DOHH2 (cell line): ENCODE results near the gene DBR1.

Source experiments
- H3F3A ChIP-seq: fragments of 200-600 bp; sonication (generic), shearing (Covaris generic); 2 replicates; pipeline ENCODE4 v1.6.0; 2016; ENCODE audit warnings: antibody characterized with exemption, mild to moderate bottlenecking; ENCODE audit not compliant: control insufficient read depth, insufficient read depth
- H3K27ac ChIP-seq: fragments of 200-600 bp; sonication (generic); 2 replicates; pipeline ENCODE4 v1.5.1; 2014; ENCODE audit warnings: low read depth, mild to moderate bottlenecking, low read length, moderate library complexity
- H3K27me3 ChIP-seq: fragments of 200-600 bp; sonication (generic); 2 replicates; pipeline ENCODE4 v1.6.1; 2014; ENCODE audit warnings: mild to moderate bottlenecking, low read length, mixed read lengths; ENCODE audit not compliant: control insufficient read depth
- H3K36me3 ChIP-seq: fragments of 200-600 bp; sonication (generic); 2 replicates; pipeline ENCODE4 v1.6.1; 2014; ENCODE audit warnings: mild to moderate bottlenecking, low read length, moderate library complexity, mixed read lengths; ENCODE audit not compliant: control insufficient read depth
- H3K4me1 ChIP-seq: fragments of 200-600 bp; sonication (generic); 2 replicates; pipeline ENCODE4 v1.6.1; 2014; ENCODE audit warnings: mild to moderate bottlenecking, low read length, mixed read lengths; ENCODE audit not compliant: control insufficient read depth
- H3K4me2 ChIP-seq: fragments of 200-600 bp; sonication (generic); 2 replicates; pipeline ENCODE4 v1.6.0; 2014; ENCODE audit warnings: mild to moderate bottlenecking, low read length, moderate library complexity
- H3K4me3 ChIP-seq: fragments of 200-600 bp; sonication (generic); 2 replicates; pipeline ENCODE4 v1.5.1; 2014; ENCODE audit warnings: mild to moderate bottlenecking, low read length, mixed read lengths
- H3K79me2 ChIP-seq: fragments of 200-600 bp; sonication (generic); 2 replicates; pipeline ENCODE4 v1.6.1; 2014; ENCODE audit warnings: mild to moderate bottlenecking, low read length, mixed read lengths; ENCODE audit not compliant: control insufficient read depth
- H3K9me2 ChIP-seq: fragments of 200-600 bp; sonication (generic); replicated peaks from 2 replicates; pipeline ENCODE4 v1.6.1; 2014; ENCODE audit warnings: mild to moderate bottlenecking, low read length, mixed read lengths; ENCODE audit not compliant: control insufficient read depth
- H3K9me3 ChIP-seq: fragments of 200-600 bp; sonication (generic); 2 replicates; pipeline ENCODE4 v1.6.1; 2014; ENCODE audit warnings: antibody characterized with exemption, low read length, mixed read lengths; ENCODE audit not compliant: control insufficient read depth, insufficient read depth
- H4K20me1 ChIP-seq: fragments of 200-600 bp; sonication (generic); 2 replicates; pipeline ENCODE4 v1.6.0; 2014; ENCODE audit warnings: low read depth, mild to moderate bottlenecking, antibody characterized with exemption, low read length, moderate library complexity; ENCODE audit not compliant: control insufficient read depth, insufficient read depth
- EZH2phosphoT487 ChIP-seq: fragments of 200-600 bp; sonication (generic); IDR thresholded peaks from 2 replicates; pipeline ENCODE4 v1.6.1; 2017; ENCODE audit warnings: borderline replicate concordance, mild to moderate bottlenecking, antibody characterized with exemption, low read length, moderate library complexity, mixed read lengths
- TF ChIP-seq, protein P1 (sequence below): fragments of 200-600 bp; sonication (generic); IDR thresholded peaks from one replicate; pipeline ENCODE4 v1.5.1; 2014; ENCODE audit warnings: antibody characterized with exemption, mild to moderate bottlenecking, low read depth, low read length; ENCODE audit not compliant: poor library complexity, severe bottlenecking

The DBR1 gene

DNA sequence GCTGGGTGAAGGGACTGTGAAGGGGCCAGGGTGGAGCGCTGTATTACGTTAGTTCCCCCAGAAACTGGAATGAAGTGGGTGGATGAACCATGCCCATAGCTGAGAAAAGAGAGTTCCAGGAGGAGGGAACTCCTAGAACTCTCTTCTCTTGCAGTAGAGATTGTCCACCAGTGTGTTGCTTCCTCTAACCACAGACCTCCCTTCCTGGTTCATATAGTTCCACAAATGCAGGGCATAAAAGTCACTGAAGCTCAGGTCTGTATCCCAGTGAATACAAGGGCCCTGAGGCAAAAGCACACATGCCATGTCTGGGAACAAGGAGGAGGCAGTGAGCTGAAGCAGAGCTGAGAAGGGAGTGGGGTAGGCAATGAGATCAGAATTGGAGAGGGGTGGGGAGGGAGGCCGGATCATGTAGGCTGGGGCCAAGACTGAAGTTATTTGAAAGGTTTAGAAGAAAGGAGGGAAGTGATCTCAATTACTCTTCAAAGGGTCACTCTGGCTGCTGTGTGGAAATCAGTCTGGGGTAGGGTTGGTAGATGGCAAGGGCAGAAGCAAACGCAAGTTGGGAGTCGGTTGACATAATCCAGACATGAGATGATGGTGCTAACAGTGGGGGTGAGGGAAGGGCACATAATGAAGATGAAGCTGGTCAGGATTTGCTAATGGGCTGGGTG is 49.0 kb downstream of the DBR1 start:
- Histone ChIP-seq H3K27ac (no peak overlapping the region), H3K27me3 (peaks cover 2% of the 10 kb centered on the region; the same call in 1 of the 2 replicates)

DNA sequence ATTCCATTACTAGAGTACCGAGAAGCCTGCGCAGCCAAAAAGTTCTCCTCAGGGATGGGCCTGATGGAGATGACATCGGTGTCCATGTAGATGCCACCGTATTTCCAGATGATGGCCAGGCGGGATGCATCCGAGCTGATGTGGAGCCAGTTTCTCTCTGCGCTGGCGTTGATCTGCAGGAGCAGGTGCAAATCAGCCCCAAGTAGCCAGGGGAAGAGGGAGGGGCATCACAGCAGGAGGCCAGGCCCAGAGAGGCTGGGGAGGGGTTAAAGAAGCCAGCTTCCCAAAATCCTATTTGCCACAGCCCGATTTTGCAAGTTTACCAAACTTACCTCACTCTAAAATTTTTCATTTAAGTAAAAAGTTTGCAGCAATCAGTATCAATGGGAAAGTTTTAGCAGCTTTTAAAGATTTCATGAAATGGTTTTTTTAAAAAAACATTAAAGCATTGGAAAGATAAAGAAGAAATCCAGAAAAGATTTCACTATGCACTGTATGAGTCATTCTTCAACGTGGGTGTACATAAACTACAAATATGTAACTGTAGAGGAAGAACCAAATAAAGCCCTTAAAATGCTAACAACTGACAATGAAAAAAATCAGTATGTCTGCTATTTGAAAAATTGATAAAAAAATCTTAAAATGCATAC is 49.9 kb downstream of the DBR1 start:
- no peak overlapping the region for H3K27ac ChIP-seq
- H3K79me2 ChIP-seq = no peaks in the 10 kb centered on the region
- no peaks in the 10 kb centered on the region for H3K9me3 ChIP-seq

More for the DNA sequence above, 49.0 kb downstream of the DBR1 start:
- H3K36me3 ChIP-seq = no peaks in the 10 kb centered on the region
- TF ChIP-seq, protein P1, sequence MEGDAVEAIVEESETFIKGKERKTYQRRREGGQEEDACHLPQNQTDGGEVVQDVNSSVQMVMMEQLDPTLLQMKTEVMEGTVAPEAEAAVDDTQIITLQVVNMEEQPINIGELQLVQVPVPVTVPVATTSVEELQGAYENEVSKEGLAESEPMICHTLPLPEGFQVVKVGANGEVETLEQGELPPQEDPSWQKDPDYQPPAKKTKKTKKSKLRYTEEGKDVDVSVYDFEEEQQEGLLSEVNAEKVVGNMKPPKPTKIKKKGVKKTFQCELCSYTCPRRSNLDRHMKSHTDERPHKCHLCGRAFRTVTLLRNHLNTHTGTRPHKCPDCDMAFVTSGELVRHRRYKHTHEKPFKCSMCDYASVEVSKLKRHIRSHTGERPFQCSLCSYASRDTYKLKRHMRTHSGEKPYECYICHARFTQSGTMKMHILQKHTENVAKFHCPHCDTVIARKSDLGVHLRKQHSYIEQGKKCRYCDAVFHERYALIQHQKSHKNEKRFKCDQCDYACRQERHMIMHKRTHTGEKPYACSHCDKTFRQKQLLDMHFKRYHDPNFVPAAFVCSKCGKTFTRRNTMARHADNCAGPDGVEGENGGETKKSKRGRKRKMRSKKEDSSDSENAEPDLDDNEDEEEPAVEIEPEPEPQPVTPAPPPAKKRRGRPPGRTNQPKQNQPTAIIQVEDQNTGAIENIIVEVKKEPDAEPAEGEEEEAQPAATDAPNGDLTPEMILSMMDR = no peak
- no peak for TF ChIP-seq EZH2phosphoT487
- no peaks in the 10 kb centered on the region for H3K9me3 ChIP-seq
- no peaks in the 10 kb centered on the region for H3K4me1 ChIP-seq
- H3K9me2 ChIP-seq = no peaks in the 10 kb centered on the region
- no peaks in the 10 kb centered on the region for H3F3A ChIP-seq
- H4K20me1 ChIP-seq = no peaks in the 10 kb centered on the region
- H3K4me2 ChIP-seq = no peak overlapping the region
- no peaks in the 10 kb centered on the region for H3K79me2 ChIP-seq
- no peak overlapping the region for H3K4me3 ChIP-seq

DNA sequence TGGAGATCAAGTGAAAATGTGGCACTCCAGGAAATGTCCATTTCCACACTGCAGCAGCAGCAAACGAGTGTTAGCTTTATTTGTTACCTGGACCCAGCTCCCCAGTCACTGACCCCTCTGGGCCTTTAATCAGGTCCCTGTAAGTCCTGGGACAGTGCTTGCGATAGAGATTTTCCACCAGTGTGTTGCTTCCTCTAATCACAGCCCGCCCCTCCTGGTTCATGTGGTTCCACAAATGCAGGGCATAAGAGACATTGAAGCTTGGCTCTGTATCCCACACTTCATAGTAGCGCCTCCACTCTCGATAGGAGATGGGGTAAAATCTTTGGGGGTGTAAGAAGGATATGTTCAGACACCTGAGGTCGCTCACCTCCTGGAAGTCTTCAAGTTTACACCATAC is 50.5 kb downstream of the DBR1 start:
- Histone ChIP-seq H3K9me2 (no peaks in the 10 kb centered on the region), H3K79me2 (no peaks in the 10 kb centered on the region), H4K20me1 (no peaks in the 10 kb centered on the region), H3K27me3 (no peaks in the 10 kb centered on the region), H3K9me3 (no peaks in the 10 kb centered on the region), H3F3A (no peaks in the 10 kb centered on the region), H3K27ac (no peak overlapping the region), H3K36me3 (no peaks in the 10 kb centered on the region), H3K4me1 (no peaks in the 10 kb centered on the region), H3K4me3 (no peak overlapping the region), H3K4me2 (no peak overlapping the region)
- TF ChIP-seq, protein P1 = no peak
- no peak for TF ChIP-seq EZH2phosphoT487

More for the DNA sequence above, 49.9 kb downstream of the DBR1 start:
- Histone ChIP-seq H3K4me3 (no peak overlapping the region), H3K36me3 (no peaks in the 10 kb centered on the region), H3F3A (no peaks in the 10 kb centered on the region), H4K20me1 (no peaks in the 10 kb centered on the region), H3K27me3 (no peaks in the 10 kb centered on the region), H3K9me2 (no peaks in the 10 kb centered on the region), H3K4me1 (no peaks in the 10 kb centered on the region), H3K4me2 (no peak overlapping the region)
- TF ChIP-seq, protein P1 = no peak
- no peak for TF ChIP-seq EZH2phosphoT487
